MM.1S (cell line): ENCODE results near the gene LYSMD4.

Source experiments
- DNase-seq: peaks from one replicate; pipeline ENCODE4 v3.0.0-alpha.2; 2015
- H2AFZ ChIP-seq: fragments of 300-600 bp; sonication (generic); 2 replicates; pipeline ENCODE4 v1.6.0; 2016; ENCODE audit warnings: antibody characterized with exemption, low read length
- H3F3A ChIP-seq: fragments of 300-600 bp; sonication (generic); 2 replicates; pipeline ENCODE4 v1.6.1; 2016; ENCODE audit warnings: mild to moderate bottlenecking, antibody characterized with exemption, low read length, moderate library complexity, mixed read lengths; ENCODE audit not compliant: insufficient read depth
- H3K27ac ChIP-seq: fragments of 300-600 bp; sonication (generic); 2 replicates; pipeline ENCODE4 v1.5.1; 2016; ENCODE audit warnings: mild to moderate bottlenecking, low read length
- H3K27me3 ChIP-seq: fragments of 300-600 bp; sonication (generic); replicated peaks from 2 replicates; pipeline ENCODE4 v1.6.0; 2016; ENCODE audit warnings: low read length; ENCODE audit not compliant: insufficient read depth
- H3K36me3 ChIP-seq: fragments of 300-600 bp; sonication (generic); replicated peaks from 2 replicates; pipeline ENCODE4 v1.6.1; 2016; ENCODE audit warnings: mild to moderate bottlenecking, low read length, mixed read lengths; ENCODE audit not compliant: insufficient read depth
- H3K4me1 ChIP-seq: fragments of 300-600 bp; sonication (generic); 2 replicates; pipeline ENCODE4 v1.6.1; 2016; ENCODE audit warnings: low read length, mixed read lengths
- H3K4me2 ChIP-seq: fragments of 300-600 bp; sonication (generic); 2 replicates; pipeline ENCODE4 v1.6.0; 2016; ENCODE audit warnings: low read depth, low read length
- H3K4me3 ChIP-seq: fragments of 300-600 bp; sonication (generic); 2 replicates; pipeline ENCODE4 v1.5.1; 2016; ENCODE audit warnings: low read length, mixed read lengths
- H3K79me2 ChIP-seq: fragments of 300-600 bp; sonication (generic); 2 replicates; pipeline ENCODE4 v1.6.1; 2016; ENCODE audit warnings: mixed run types, low read length, mixed read lengths
- H3K9ac ChIP-seq: fragments of 300-600 bp; sonication (generic); 2 replicates; pipeline ENCODE4 v1.6.1; 2016; ENCODE audit warnings: low read length, mixed read lengths
- H3K9me2 ChIP-seq: fragments of 300-600 bp; sonication (generic); replicated peaks from 2 replicates; pipeline ENCODE4 v1.6.1; 2016; ENCODE audit warnings: mild to moderate bottlenecking, low read length, mixed read lengths; ENCODE audit not compliant: insufficient read depth
- H3K9me3 ChIP-seq: fragments of 300-600 bp; sonication (generic); replicated peaks from 2 replicates; pipeline ENCODE4 v1.6.1; 2016; ENCODE audit warnings: mild to moderate bottlenecking, low read length, mixed read lengths; ENCODE audit not compliant: insufficient read depth
- H4K20me1 ChIP-seq: fragments of 300-600 bp; sonication (generic); 2 replicates; pipeline ENCODE4 v1.6.1; 2016; ENCODE audit warnings: mild to moderate bottlenecking, low read length, moderate library complexity, mixed read lengths; ENCODE audit not compliant: insufficient read depth
- EZH2 ChIP-seq: fragments of 300-600 bp; sonication (generic); optimal IDR thresholded peaks from 2 replicates; pipeline ENCODE3; 2017; ENCODE audit warnings: low read depth, mild to moderate bottlenecking, antibody characterized with exemption, low read length, mixed read lengths
- EZH2phosphoT487 ChIP-seq: fragments of 300-600 bp; sonication (generic); IDR thresholded peaks from 2 replicates; pipeline ENCODE4 v1.6.1; 2018; ENCODE audit warnings: antibody characterized with exemption, low read length
- TF ChIP-seq, protein P1 (sequence below): fragments of 300-600 bp; sonication (generic); IDR thresholded peaks from 2 replicates; pipeline ENCODE4 v1.5.1; 2016; ENCODE audit warnings: antibody characterized with exemption, low read length, mixed read lengths

Gene LYSMD4

DNA sequence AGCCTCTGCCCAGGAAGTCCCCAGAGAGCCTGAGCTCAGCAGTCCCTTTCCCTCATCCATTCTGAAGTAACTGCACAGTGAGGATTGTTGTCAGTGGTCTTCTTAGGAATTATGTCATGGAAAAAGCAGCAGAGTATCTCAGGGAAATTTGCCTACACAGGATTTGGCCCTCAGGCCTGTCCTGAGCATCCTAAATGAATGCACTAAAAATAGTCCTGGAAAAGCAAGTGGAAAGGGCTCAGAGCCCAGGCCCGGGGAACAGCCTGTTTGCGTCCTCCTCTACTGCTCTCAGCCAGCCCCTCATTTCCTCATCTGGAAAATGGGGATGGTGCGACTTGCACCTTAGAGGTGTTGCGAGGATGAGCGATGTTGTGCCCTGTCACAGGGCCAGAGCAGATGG, 21.6 kb downstream of the LYSMD4 start:
- 0 out of 2 replicates have a peak, but pooled peaks cover 3% of the 10 kb centered on the region for H3F3A ChIP-seq
- no peak overlapping the region for H3K27ac ChIP-seq
- H3K4me2 ChIP-seq, result no peak overlapping the region
- H3K36me3 ChIP-seq, result no peaks in the 10 kb centered on the region
- no peaks in the 10 kb centered on the region for H3K9me3 ChIP-seq
- H3K4me1 ChIP-seq, result peaks cover 11% of the 10 kb centered on the region; the same call in 1 of the 2 replicates
- DNase-seq, result no peak
- no peaks in the 10 kb centered on the region for H4K20me1 ChIP-seq
- H3K9me2 ChIP-seq, result no peaks in the 10 kb centered on the region
- H2AFZ ChIP-seq, result no peak overlapping the region
- TF ChIP-seq, protein P1, sequence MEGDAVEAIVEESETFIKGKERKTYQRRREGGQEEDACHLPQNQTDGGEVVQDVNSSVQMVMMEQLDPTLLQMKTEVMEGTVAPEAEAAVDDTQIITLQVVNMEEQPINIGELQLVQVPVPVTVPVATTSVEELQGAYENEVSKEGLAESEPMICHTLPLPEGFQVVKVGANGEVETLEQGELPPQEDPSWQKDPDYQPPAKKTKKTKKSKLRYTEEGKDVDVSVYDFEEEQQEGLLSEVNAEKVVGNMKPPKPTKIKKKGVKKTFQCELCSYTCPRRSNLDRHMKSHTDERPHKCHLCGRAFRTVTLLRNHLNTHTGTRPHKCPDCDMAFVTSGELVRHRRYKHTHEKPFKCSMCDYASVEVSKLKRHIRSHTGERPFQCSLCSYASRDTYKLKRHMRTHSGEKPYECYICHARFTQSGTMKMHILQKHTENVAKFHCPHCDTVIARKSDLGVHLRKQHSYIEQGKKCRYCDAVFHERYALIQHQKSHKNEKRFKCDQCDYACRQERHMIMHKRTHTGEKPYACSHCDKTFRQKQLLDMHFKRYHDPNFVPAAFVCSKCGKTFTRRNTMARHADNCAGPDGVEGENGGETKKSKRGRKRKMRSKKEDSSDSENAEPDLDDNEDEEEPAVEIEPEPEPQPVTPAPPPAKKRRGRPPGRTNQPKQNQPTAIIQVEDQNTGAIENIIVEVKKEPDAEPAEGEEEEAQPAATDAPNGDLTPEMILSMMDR, result no peak
- no peak for TF ChIP-seq EZH2phosphoT487
- H3K4me3 ChIP-seq, result no peak overlapping the region
- H3K27me3 ChIP-seq, result no peaks in the 10 kb centered on the region
- H3K9ac ChIP-seq, result no peak overlapping the region
- no peaks in the 10 kb centered on the region for H3K79me2 ChIP-seq

- no peak for TF ChIP-seq EZH2
- no peak for TF ChIP-seq EZH2phosphoT487
- TF ChIP-seq, protein P1, result no peak
- Histone ChIP-seq H3K36me3 (no peaks in the 10 kb centered on the region), H3K9me3 (no peaks in the 10 kb centered on the region), H3K9me2 (no peaks in the 10 kb centered on the region), H3K27ac (no peak overlapping the region), H2AFZ (no peak overlapping the region), H3F3A (0 out of 2 replicates have a peak, but pooled peaks cover 3% of the 10 kb centered on the region), H3K4me1 (peaks cover 17% of the 10 kb centered on the region; the same call in 1 of the 2 replicates), H3K9ac (no peak overlapping the region), H3K79me2 (no peaks in the 10 kb centered on the region), H4K20me1 (no peaks in the 10 kb centered on the region), H3K27me3 (no peaks in the 10 kb centered on the region), H3K4me3 (no peak overlapping the region), H3K4me2 (no peak overlapping the region)
- no peak for DNase-seq
Observed at GRCh38 chr15:99709243-99709986, 23.8 kb downstream of the LYSMD4 start.

DNA sequence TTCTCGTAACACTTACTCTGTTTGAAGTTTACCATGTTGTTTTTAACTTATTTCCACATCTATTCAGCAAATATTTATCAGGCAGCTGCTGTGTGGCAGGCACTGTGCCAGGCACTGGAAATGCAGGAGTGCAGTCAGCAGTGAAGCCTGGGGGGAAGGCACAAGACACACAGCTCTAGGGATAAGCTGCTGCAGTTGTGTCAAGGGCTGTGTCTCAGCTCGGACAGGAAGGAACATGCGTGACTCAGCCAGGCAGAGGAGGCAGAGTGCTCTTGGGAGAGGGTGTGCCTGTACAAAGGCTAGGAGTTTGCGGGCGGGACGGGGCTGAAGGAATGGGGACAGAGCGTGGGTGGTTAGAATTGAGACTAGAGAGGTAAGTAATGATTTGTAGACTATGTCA, 24.7 kb downstream of the LYSMD4 start:
- Histone ChIP-seq H3K4me1 (peaks cover 23% of the 10 kb centered on the region), H3K36me3 (no peaks in the 10 kb centered on the region), H3K9me2 (no peaks in the 10 kb centered on the region), H3K27me3 (no peaks in the 10 kb centered on the region), H3K79me2 (no peaks in the 10 kb centered on the region), H4K20me1 (no peaks in the 10 kb centered on the region), H3K9me3 (no peaks in the 10 kb centered on the region), H3K27ac (no peak overlapping the region), H3K4me2 (no peak overlapping the region), H2AFZ (no peak overlapping the region), H3K4me3 (no peak overlapping the region), H3K9ac (no peak overlapping the region), H3F3A (peaks cover 8% of the 10 kb centered on the region)
- TF ChIP-seq EZH2phosphoT487 (no peak), EZH2 (no peak)
- TF ChIP-seq, protein P1, result no peak
- no peak for DNase-seq
